K562 (cell line): ENCODE measurements around the gene KNCN. TPM values are rescaled to one million over a fixed set of nuclear protein-coding genes. Genes with fewer than 3 reads are reported as not detected.

Source experiments
- ATAC-seq: fragments of 200-7000 bp; cut with Tn5 transposase; 3 replicates; pipeline ENCODE4 v1.9.1; 2020; ENCODE audit warnings: moderate library complexity
- BruUV-seq: library from RNA; stranded (reverse); fragments of 400-500 nt; replicated peaks from 2 replicates; lab custom pipeline; 2021; lab: Mats Ljungman, UMichigan
- CTCF ChIA-PET: fragments of 300-600 bp; formaldehyde crosslinking; extraction: SDS; loops from one replicate; lab custom pipeline; 2021; ENCODE audit warnings: low intra/inter-chr PET ratio; lab: Yijun Ruan, JAX
- POLR2A ChIA-PET: fragments of 300-600, 350-650 bp; sonication (Branson Sonifier 250); formaldehyde crosslinking; extraction: SDS; loops from one replicate; lab custom pipeline; 2021; ENCODE audit warnings: antibody characterized with exemption, inconsistent platforms; lab: Yijun Ruan, JAX
- DNase-seq, 4 experiments: peaks; one replicate each; pipeline versions ENCODE4 v3.0.0 to v3.0.0-alpha.2; 2011 to 2018; ENCODE audit warnings: low spot score in 3 of 4, mixed read lengths in 3 of 4; ENCODE audit errors: extremely low read depth in 1 of 4
- FAIRE-seq: peaks from 2 replicates; lab custom pipeline; 2011; peaks lifted over from hg19 to GRCh38; lab: Jason Lieb, UNC
- H2AFZ ChIP-seq: 2 replicates; pipeline ENCODE4 v1.6.0; 2011; ENCODE audit warnings: low read depth, low read length, control low read depth, inconsistent platforms
- H3K27ac ChIP-seq: fragments of 200-600 bp; 3 replicates; pipeline ENCODE4 v1.8.0; 2011; ENCODE audit warnings: low read depth, mild to moderate bottlenecking, control low read depth, inconsistent platforms, low read length, moderate library complexity, mixed read lengths; ENCODE audit errors: extremely low read depth
- H3K27me3 ChIP-seq, 2 experiments: fragments of 300-600 bp in 1 of 2; 2 replicates in 1 of 2; 3 replicates in 1 of 2; pipeline versions ENCODE4 v1.6.0 to v1.8.0; 2011; ENCODE audit warnings: inconsistent platforms in 2 of 2, low read length in 2 of 2, mild to moderate bottlenecking in 1 of 2, mixed read lengths in 1 of 2, moderate library complexity in 1 of 2; ENCODE audit not compliant: control insufficient read depth in 2 of 2, insufficient read depth in 2 of 2
- H3K36me3 ChIP-seq: fragments of 300-600 bp; 3 replicates; pipeline ENCODE4 v1.8.0; 2011; ENCODE audit warnings: mild to moderate bottlenecking, low read length, inconsistent platforms; ENCODE audit not compliant: control insufficient read depth, insufficient read depth
- H3K4me1 ChIP-seq, 2 experiments: fragments of 200-600 bp in 1 of 2; replicated peaks in 1 of 2; 2 replicates in 1 of 2; 3 replicates in 1 of 2; pipeline versions ENCODE4 v1.5.1 to v1.8.0; 2011; ENCODE audit warnings: inconsistent platforms in 2 of 2, low read length in 2 of 2, mild to moderate bottlenecking in 1 of 2, mixed read lengths in 1 of 2, moderate library complexity in 1 of 2; ENCODE audit not compliant: control insufficient read depth in 2 of 2, insufficient read depth in 2 of 2
- H3K4me2 ChIP-seq: 2 replicates; pipeline ENCODE4 v1.6.1; 2011; ENCODE audit warnings: low read length, control low read depth, inconsistent platforms, mixed read lengths; ENCODE audit not compliant: insufficient read depth
- H3K4me3 ChIP-seq: fragments of 200-600 bp; sonication (generic), shearing (Covaris generic); 2 replicates; pipeline ENCODE4 v1.5.1; 2016; ENCODE audit warnings: control low read depth, inconsistent platforms
- H3K79me2 ChIP-seq: fragments of 200-600 bp; 3 replicates; pipeline ENCODE4 v1.8.0; 2011; ENCODE audit warnings: low read length, inconsistent platforms; ENCODE audit not compliant: control insufficient read depth, insufficient read depth
- H3K9ac ChIP-seq, 2 experiments: 2 replicates each; pipeline versions ENCODE4 v1.6.0 to v1.6.1; 2011; ENCODE audit warnings: low read depth in 2 of 2, low read length in 2 of 2, control low read depth in 1 of 2, inconsistent platforms in 1 of 2, mild to moderate bottlenecking in 1 of 2, mixed read lengths in 1 of 2; ENCODE audit not compliant: insufficient read depth in 1 of 2
- H3K9me1 ChIP-seq: one replicate; pipeline ENCODE4 v1.6.0; 2011; ENCODE audit warnings: inconsistent platforms, mild to moderate bottlenecking, low read length, moderate library complexity; ENCODE audit not compliant: control insufficient read depth, insufficient read depth
- H3K9me3 ChIP-seq: replicated peaks from 2 replicates; pipeline ENCODE4 v1.5.1; 2011; ENCODE audit warnings: low read depth, low read length, inconsistent platforms; ENCODE audit not compliant: control insufficient read depth, insufficient read depth
- H4K20me1 ChIP-seq: replicated peaks from 2 replicates; pipeline ENCODE4 v1.6.1; 2011; ENCODE audit warnings: low read length, inconsistent platforms, mixed read lengths; ENCODE audit not compliant: control insufficient read depth, insufficient read depth
- NUFIP1 ChIP-seq: fragments of 450-650 bp; IDR thresholded peaks from 2 replicates; pipeline ENCODE4 v1.6.1; 2018; ENCODE audit not compliant: partially characterized antibody
- ZBTB33 ChIP-seq: sonication (generic); formaldehyde crosslinking; IDR thresholded peaks from 2 replicates; pipeline ENCODE4 v1.8.1; 2023; ENCODE audit warnings: mild to moderate bottlenecking, missing genetic modification reagents
- WGBS: fragments of 100-300 bp; shearing (Covaris generic); methylation state at CpG from one replicate; pipeline ENCODE4 v1.1.6; 2016; ENCODE audit warnings: low coverage, mixed read lengths; ENCODE audit not compliant: insufficient coverage; ENCODE audit errors: missing lambda C conversion rate; 5-methylcytosine and 5-hydroxymethylcytosine counted together
- in situ Hi-C: fragments of 300-500 bp; cut with MboI; formaldehyde crosslinking; loops from 4 replicates; pipeline ENCODE4 v1.15.0; 2018; ENCODE audit warnings: inconsistent platforms, mixed read lengths
- intact Hi-C: fragments of 100-400 bp; cut with micrococcal nuclease; formaldehyde crosslinking; loops from 2 replicates; pipeline ENCODE4 v1.14.2; 2022
- polyA plus RNA-seq, 8 experiments: library from polyadenylated mRNA; depleted of rRNA in 4 of 8; stranded (reverse) in 5 of 8; unstranded in 3 of 8; fragments of >200 nt; fragmentation: Nextera tagmentation in 2 of 8; fragmentation: Illumina TruSeq in 1 of 8; extraction: Ambion mirVana in 2 of 8; extraction: Trizol in 1 of 8; gene quantifications; 2 replicates each; pipeline versions ENCODE4 v1.2.1 to v1.2.3, GENCODE V29; 2011 to 2014; ENCODE audit warnings: inconsistent platforms in 1 of 8, missing spikeins in 1 of 8
- total RNA-seq, 7 experiments: library from RNA; depleted of rRNA in 6 of 7; stranded (reverse); fragments of >200 nt in 6 of 7; fragmentation: Illumina TruSeq in 2 of 7; extraction: Trizol in 2 of 7; gene quantifications; 2 replicates each; pipeline versions ENCODE4 v1.2.1 to v1.2.3, GENCODE V29; 2011 to 2021; ENCODE audit warnings: low replicate concordance in 1 of 7

KNCN gene
- total and polyA plus RNA-seq, 9 of the 15 experiments (the other 6 are each of a cell fraction or from before 2014, with no cell fraction given), result not detected

- no peak for FAIRE-seq
Measured at GRCh38 chr1:46558141-46558963, 6.9 kb upstream of the KNCN start.

More at GRCh38 chr1:46558141-46558963, 6.9 kb upstream of the KNCN start:
- no peak for DNase-seq
- Histone ChIP-seq H3K9me1 (peaks cover 3% of the 10 kb centered on the region), H3K4me2 (no peak overlapping the region), H3K4me1 (peaks cover 6 to 17% of the 10 kb centered on the region in 2 experiments; a peak in 3 of 5 replicates), H3K4me3 (no peak overlapping the region), H3K27ac (no peak overlapping the region)
- BruUV-seq, result no TSS peak
- WGBS, result 84% methylated on average over 20 of the region's 20 CpGs
- ATAC-seq, result no peak
- TF ChIP-seq NUFIP1 (no peak), ZBTB33 (CRISPR knock-in tag) (peak; percentile 76; the same call in 1 of the 2 replicates)
- TF ChIP-seq, all 486 proteins: peak for 1
- Histone ChIP-seq H3K79me2 (no peaks in the 10 kb centered on the region), H3K9ac (peak overlapping the region in 1 of 2 experiments; percentile 8; a peak in 1 of 4 replicates), H3K27me3 (no peaks in the 10 kb centered on the region), H2AFZ (no peak overlapping the region), H3K36me3 (peaks cover 6% of the 10 kb centered on the region; the same call in 1 of the 3 replicates), H4K20me1 (no peaks in the 10 kb centered on the region; the same call in 1 of the 2 replicates), H3K9me3 (no peaks in the 10 kb centered on the region)
- POLR2A ChIA-PET, result interaction anchor here (1.3 to 1.6 kb wide), 2 partner anchors 16 to 18 kb away, joined by 3 to 4 read pairs; no protein-coding TSS in a partner anchor
- CTCF ChIA-PET, result interaction anchor here (0.7 kb wide), 1 partner anchor 61 kb away, joined by 3 read pairs; no protein-coding TSS in a partner anchor
- intact Hi-C loops, result loop anchor here (5.0 kb wide), 2 partner anchors 64 to 164 kb away; no protein-coding TSS in a partner anchor
- in situ Hi-C loops, result no loop called here
